T-helper 1 cell treated with Interleukin-12 subunit alpha and Interleukin-12 subunit beta and Interleukin-4 antibody, amounts not matched to agents 30 μg/mL and 1 μg/mL, for 36 hours (primary cell): ENCODE results near the gene KLF16.
A peak's percentile ranks its signal among the peaks of the same experiment; 100 is the strongest.

ENCODE experiments used
- H3K27ac Mint-ChIP-seq: one replicate; pipeline ENCODE4 v1.8.0; 2021; ENCODE audit warnings: mild to moderate bottlenecking, mixed read lengths
- H3K27me3 Mint-ChIP-seq: one replicate; pipeline ENCODE4 v1.8.0; 2021; ENCODE audit warnings: low read depth, mixed read lengths
- H3K36me3 Mint-ChIP-seq: one replicate; pipeline ENCODE4 v1.8.0; 2021; ENCODE audit warnings: low read depth, mixed read lengths
- H3K4me1 Mint-ChIP-seq: one replicate; pipeline ENCODE4 v1.8.0; 2021; ENCODE audit warnings: low read depth, mixed read lengths
- H3K4me3 Mint-ChIP-seq: one replicate; pipeline ENCODE4 v1.8.0; 2021; ENCODE audit warnings: mild to moderate bottlenecking, moderate library complexity, mixed read lengths
- H3K9me3 Mint-ChIP-seq: one replicate; pipeline ENCODE4 v1.8.0; 2021; ENCODE audit warnings: mixed read lengths

Gene KLF16

DNA sequence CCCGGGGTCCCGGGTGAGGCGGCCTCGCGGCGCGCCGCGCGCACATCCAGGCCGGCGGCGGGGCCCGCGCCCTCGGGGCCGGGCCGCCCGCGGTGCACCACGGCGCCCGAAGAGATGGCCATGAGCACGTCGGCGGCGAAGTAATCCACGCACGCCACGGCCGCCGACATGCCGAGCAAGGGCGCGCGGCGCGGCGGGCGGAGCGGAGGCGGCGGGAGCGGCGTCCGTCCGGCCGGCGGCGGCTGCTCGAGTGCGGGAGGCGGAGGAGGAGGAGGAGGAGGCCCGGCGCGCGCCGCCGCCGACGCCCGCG, at the start of gene KLF16:
TSS of gene KLF16 (minus strand) at position 252 of the 310 bp plus-strand sequence. CDS start at position 170, 82 bp downstream.
- peaks cover 19% of the 10 kb centered on the region for H3K4me1 Mint-ChIP-seq
- no peaks in the 10 kb centered on the region for H3K27me3 Mint-ChIP-seq
- H3K9me3 Mint-ChIP-seq = no peaks in the 10 kb centered on the region
- H3K36me3 Mint-ChIP-seq = peaks cover 3% of the 10 kb centered on the region
- H3K27ac Mint-ChIP-seq = peak within 1 kb of the TSS; percentile 93
- H3K4me3 Mint-ChIP-seq = peak within 1 kb of the TSS; percentile 93

DNA sequence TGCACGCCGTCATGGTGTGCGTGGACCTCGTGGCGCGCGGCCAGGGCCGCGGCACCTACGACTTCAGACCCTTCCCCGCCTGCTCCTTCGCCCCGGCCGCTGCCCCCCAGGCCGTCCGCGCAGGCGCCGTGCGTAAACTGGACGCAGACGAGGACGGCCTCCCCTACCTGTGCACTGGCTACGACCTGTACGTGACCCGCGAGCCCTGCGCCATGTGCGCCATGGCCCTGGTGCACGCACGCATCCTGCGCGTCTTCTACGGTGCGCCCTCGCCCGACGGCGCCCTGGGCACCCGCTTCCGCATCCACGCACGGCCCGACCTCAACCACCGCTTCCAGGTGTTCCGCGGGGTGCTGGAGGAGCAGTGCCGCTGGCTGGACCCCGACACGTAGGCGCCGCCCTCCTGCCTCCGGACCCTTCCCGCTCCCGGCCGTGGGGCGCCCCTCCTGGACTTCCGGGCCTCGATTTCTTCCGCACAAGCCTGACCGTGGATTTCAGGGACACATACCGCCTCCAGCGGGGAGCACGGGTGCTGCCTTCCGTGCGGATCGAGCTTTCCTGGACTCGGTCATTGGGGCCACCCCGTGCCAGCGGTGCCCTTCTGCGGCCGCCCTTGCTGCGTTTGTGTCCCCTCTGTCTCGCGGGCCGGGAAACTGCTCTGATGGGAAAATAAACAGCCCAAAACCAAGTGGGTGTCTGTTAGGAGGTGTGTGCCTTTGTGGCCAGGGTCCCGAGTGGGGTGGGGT, 49.6 kb upstream of the KLF16 start:
- no peak overlapping the region for H3K27ac Mint-ChIP-seq

DNA sequence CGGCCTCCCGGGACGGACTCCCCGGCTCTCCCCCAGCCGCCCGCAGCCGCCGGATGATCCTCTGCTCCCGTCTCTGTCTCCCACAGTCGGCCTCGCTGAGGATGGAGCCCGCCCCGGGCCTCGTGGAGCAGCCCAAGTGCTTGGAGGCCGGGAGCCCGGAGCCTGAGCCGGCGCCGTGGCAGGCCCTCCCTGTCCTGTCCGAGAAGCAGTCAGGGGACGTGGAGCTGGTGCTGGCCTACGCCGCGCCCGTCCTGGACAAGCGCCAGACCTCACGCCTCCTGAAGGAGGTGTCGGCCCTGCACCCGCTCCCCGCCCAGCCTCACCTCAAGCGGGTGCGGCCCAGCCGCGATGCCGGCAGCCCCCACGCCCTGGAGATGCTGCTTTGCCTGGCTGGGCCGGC, 48.6 kb upstream of the KLF16 start:
- Mint-ChIP-seq H3K27me3 (no peaks in the 10 kb centered on the region), H3K4me3 (no peak overlapping the region), H3K36me3 (peaks cover 7% of the 10 kb centered on the region), H3K9me3 (no peaks in the 10 kb centered on the region), H3K27ac (no peak overlapping the region), H3K4me1 (peaks cover 4% of the 10 kb centered on the region)

More for the DNA sequence above, 49.6 kb upstream of the KLF16 start:
- Mint-ChIP-seq H3K27me3 (no peaks in the 10 kb centered on the region), H3K4me3 (no peak overlapping the region), H3K36me3 (peaks cover 9% of the 10 kb centered on the region), H3K4me1 (peaks cover 4% of the 10 kb centered on the region), H3K9me3 (no peaks in the 10 kb centered on the region)

DNA sequence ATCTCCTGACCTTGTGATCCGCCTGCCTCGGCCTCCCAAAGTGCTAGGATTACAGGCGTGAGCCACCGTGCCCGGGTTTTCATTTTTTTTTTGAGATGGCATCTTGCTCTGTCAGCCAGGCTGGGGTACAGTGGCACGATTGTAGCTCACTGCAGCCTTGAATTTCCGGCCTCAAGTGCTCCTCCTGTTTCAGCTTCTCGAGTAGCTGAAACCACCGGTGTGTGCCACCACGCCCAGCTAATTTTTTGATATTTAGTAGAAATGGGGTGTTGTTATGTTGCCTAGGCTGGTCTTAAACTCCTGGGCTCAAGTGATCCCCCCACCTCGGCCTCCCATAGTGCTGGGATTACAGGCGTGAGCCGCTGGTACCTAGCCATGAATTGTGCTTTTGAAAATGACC, 47.7 kb upstream of the KLF16 start:
- peaks cover 7% of the 10 kb centered on the region for H3K36me3 Mint-ChIP-seq
- H3K27ac Mint-ChIP-seq = no peak overlapping the region
- H3K4me1 Mint-ChIP-seq = peaks cover 4% of the 10 kb centered on the region
- no peaks in the 10 kb centered on the region for H3K9me3 Mint-ChIP-seq
- H3K4me3 Mint-ChIP-seq = no peak overlapping the region
- no peaks in the 10 kb centered on the region for H3K27me3 Mint-ChIP-seq

DNA sequence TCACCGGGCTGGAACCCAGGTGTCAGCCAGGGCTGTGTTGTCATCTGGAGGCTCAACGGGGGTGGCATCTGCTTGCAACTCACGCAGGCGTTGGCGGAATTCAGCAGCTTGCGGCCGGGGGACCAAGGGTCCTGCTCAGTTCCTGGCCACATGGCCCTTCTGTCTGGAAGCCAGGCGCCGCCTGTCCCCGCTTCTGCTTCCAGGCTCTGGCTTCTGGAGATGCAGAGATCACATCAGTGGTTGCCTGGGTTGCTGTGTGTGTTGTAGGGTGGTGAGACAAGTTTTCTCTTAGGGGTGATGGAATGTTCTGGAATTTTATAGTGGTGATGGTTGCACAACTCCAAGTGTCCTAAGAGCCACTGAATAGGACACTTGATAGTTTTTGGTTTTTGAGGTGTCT, 46.8 kb upstream of the KLF16 start:
- Mint-ChIP-seq H3K27ac (peak overlapping the region; percentile 3), H3K36me3 (peaks cover 7% of the 10 kb centered on the region), H3K4me3 (no peak overlapping the region), H3K27me3 (no peaks in the 10 kb centered on the region), H3K9me3 (no peaks in the 10 kb centered on the region), H3K4me1 (peaks cover 8% of the 10 kb centered on the region)

DNA sequence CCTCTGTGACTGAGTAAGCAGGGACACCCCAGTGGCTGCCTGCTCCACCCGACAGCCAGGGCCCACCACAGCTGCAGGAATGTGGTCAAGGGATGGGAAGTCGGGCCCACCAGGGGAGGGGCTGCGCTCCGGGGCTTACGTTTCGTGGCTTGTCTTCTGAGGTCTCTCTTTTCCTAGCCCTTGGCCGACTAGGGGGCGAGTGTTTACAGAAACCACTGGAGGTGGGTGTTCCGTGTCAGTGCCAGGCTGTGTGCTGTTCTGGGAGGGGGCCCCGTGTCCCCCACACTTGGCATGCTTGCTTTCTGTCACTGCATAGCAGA, 46.3 kb upstream of the KLF16 start:
- H3K27me3 Mint-ChIP-seq = no peaks in the 10 kb centered on the region
- peaks cover 8% of the 10 kb centered on the region for H3K4me1 Mint-ChIP-seq
- no peaks in the 10 kb centered on the region for H3K9me3 Mint-ChIP-seq
- H3K4me3 Mint-ChIP-seq = no peak overlapping the region
- H3K36me3 Mint-ChIP-seq = peaks cover 7% of the 10 kb centered on the region
- H3K27ac Mint-ChIP-seq = no peak overlapping the region

DNA sequence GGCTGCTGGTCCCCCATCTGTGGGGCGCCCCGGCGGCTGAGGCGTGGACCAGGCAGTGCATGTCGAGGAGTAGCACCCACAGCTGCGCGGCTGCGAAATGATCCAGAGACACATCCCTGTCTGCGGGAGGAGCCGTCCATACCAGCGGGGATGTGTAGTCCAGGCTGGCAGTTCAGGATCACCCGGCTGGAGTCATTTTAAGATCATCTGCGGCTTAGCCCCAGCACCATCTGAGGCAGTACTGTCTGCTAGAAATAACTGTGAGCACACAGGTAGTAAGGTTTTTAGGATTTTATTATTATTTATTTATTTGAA, 44.9 kb upstream of the KLF16 start:
- H3K4me1 Mint-ChIP-seq = peaks cover 21% of the 10 kb centered on the region
- no peaks in the 10 kb centered on the region for H3K27me3 Mint-ChIP-seq
- no peak overlapping the region for H3K27ac Mint-ChIP-seq
- peaks cover 5% of the 10 kb centered on the region for H3K36me3 Mint-ChIP-seq
- H3K9me3 Mint-ChIP-seq = no peaks in the 10 kb centered on the region
- H3K4me3 Mint-ChIP-seq = no peak overlapping the region

DNA sequence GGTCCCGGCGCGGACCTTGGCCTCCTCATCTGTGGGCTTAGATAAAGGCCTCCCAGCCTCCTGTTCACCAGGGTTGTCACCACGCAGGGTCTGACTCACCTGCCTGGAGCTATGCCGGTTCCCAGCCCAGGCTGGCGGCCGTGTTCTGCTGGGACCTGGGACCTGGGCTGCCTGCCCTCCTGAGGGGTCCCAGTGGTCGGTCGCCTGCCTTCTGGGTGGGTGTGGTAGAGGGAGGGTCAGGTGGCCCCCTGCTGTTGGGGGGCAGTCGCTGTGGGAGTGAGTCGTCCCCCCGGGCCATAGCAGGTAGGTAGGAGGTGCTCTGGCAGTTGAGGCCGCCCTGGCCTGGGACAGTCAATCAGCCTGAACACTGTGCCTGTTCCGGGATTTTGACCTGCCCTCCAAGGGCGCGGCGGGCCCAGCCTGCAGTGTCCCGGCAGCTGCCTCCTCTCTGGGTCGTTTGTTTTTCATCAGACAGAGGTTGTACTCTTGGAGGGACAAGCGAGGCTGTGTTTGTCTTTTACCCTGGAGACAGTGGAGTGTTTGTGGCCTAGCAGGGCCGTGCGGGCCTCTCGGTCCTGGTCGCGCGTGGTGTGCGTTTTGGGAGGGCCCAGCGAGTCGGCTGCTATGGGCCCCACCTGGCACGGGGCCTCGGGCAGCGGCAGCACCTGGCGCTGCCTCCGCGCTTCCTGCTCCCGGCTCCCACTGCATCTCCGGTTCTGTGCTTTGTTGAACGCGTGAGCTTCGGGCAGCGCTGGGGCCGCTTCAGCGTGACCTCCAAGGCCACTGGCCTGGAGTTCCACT, 44.4 kb upstream of the KLF16 start:
- no peaks in the 10 kb centered on the region for H3K27me3 Mint-ChIP-seq
- no peak overlapping the region for H3K27ac Mint-ChIP-seq
- no peak overlapping the region for H3K4me3 Mint-ChIP-seq
- peaks cover 25% of the 10 kb centered on the region for H3K4me1 Mint-ChIP-seq
- H3K9me3 Mint-ChIP-seq = no peaks in the 10 kb centered on the region
- H3K36me3 Mint-ChIP-seq = peaks cover 2% of the 10 kb centered on the region

DNA sequence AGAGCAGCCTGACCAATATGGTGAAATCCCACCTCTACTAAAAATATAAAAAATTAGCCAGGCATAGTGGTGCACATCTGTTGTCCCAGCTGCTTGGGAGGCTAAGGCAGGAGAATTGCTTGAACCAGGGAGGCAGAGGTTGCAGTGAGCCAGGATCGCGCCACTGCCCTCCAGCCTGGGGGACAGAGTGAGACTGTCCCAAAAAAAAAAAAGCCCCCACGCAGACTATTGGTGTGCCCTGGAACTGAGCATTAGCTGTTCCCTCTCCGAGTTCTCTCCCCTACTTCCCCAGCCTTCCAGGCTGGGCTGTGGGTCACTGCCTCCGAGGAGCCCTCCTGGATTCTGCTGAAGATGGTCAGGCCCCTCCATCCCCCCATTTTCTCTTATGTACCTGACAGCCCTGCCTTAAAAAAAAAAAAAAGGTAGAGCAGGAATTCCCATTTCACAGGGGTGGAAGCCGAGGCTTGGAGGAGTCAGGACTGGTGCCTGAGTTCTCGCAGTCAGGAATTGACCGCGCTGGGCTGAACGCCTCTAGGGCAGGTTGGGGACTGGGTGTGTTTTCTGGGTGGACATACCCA, 43.7 kb upstream of the KLF16 start:
- peaks cover 2% of the 10 kb centered on the region for H3K36me3 Mint-ChIP-seq
- peak overlapping the region; percentile 46 for H3K4me3 Mint-ChIP-seq
- no peaks in the 10 kb centered on the region for H3K9me3 Mint-ChIP-seq
- H3K27ac Mint-ChIP-seq = peak overlapping the region; percentile 20
- peaks cover 25% of the 10 kb centered on the region for H3K4me1 Mint-ChIP-seq
- no peaks in the 10 kb centered on the region for H3K27me3 Mint-ChIP-seq

DNA sequence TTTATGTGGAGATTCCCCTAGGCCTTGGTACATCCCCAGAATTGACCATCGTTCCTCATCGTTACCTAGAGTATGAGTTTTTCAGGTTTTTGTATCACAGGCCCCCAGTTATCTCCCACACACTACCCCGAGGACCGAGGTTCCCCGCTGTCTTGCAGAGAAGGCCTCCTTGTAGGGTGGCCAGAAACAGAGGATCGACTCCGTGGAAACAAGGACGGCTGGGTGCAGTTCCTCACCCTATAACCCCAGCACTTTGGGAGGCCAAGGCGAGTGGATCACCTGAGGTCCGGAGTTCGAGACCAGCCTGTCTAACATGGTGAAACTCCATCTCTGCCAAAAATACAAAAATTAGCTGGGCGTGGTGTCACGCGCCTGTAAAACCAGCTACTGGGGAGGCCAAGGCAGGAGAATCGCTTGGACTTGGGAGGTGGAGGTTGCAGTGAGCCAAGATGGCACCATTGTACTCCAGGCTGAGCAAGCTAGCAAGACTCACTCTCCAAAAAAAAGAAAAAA, 42.5 kb upstream of the KLF16 start:
- peak overlapping the region; percentile 90 for H3K4me3 Mint-ChIP-seq
- no peaks in the 10 kb centered on the region for H3K27me3 Mint-ChIP-seq
- peaks cover 25% of the 10 kb centered on the region for H3K4me1 Mint-ChIP-seq
- H3K36me3 Mint-ChIP-seq = peaks cover 2% of the 10 kb centered on the region
- H3K27ac Mint-ChIP-seq = peak overlapping the region; percentile 83
- no peaks in the 10 kb centered on the region for H3K9me3 Mint-ChIP-seq

DNA sequence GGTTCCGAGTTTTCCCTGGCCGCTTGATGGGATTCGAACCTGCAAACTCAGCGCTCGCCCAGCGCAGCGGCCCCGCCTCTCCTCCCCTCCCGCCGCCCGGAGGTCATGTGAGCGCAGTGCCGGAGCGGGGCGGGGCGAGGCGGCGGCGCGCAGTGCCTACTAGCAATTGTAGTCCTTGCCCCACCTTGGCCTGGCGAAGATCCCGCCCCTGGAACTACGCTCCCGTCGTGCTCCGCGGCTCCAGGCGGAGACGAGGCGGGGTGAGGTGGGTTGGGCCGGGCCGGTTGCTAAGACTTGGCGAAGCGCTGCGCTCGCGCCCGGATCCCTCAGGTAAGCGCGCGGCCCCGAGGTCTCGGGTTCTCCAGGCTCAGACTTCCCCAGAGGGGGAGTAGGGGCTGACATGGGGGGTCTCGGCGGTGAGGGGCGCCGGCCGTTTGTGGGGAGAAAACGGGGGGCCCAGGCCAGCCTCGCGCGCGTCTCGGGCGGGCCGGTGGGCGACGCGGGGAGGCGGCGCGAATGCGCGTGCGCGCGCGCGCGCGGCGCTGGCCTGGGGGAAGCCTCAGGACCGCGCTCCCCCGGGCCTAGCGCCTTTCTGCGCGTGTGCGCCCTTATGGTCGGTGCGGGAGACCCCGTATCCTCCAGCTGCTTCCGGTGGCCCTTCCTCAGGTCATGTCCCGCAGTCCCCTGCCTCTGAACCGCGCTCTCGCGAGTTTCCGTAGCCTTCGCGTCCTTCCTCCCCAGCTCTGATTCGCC, 41.9 kb upstream of the KLF16 start, which contains the start of the genes ADAT3 and SCAMP4:
TSS of gene ADAT3 (plus strand) at position 290 of the 753 bp plus-strand sequence. CDS start 6,649 bp downstream, outside the sequence.
TSS of gene SCAMP4 (plus strand) at position 290 of the 753 bp plus-strand sequence. CDS start 9,621 bp downstream, outside the sequence.
- Mint-ChIP-seq H3K4me3 (peak within 1 kb of the TSS; percentile 90), H3K27me3 (no peaks in the 10 kb centered on the region), H3K36me3 (peaks cover 1% of the 10 kb centered on the region), H3K9me3 (no peaks in the 10 kb centered on the region), H3K4me1 (peaks cover 24% of the 10 kb centered on the region), H3K27ac (peak within 1 kb of the TSS; percentile 84)

DNA sequence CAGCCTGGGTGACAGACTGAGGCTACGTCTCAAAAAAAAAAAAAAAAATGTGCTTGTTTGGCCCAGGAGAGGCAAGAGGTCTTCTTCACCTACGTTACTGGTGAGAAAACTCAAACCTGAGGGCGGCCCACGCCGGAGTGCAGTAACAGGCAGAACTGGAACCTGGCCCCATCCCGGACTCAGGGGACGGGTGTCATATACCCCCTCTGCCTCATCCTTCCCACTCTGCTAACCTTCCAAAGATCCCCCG, 41.4 kb upstream of the KLF16 start:
- H3K4me1 Mint-ChIP-seq = peaks cover 22% of the 10 kb centered on the region
- H3K9me3 Mint-ChIP-seq = no peaks in the 10 kb centered on the region
- no peaks in the 10 kb centered on the region for H3K36me3 Mint-ChIP-seq
- H3K27ac Mint-ChIP-seq = peak overlapping the region; percentile 84
- H3K27me3 Mint-ChIP-seq = no peaks in the 10 kb centered on the region
- peak overlapping the region; percentile 83 for H3K4me3 Mint-ChIP-seq

DNA sequence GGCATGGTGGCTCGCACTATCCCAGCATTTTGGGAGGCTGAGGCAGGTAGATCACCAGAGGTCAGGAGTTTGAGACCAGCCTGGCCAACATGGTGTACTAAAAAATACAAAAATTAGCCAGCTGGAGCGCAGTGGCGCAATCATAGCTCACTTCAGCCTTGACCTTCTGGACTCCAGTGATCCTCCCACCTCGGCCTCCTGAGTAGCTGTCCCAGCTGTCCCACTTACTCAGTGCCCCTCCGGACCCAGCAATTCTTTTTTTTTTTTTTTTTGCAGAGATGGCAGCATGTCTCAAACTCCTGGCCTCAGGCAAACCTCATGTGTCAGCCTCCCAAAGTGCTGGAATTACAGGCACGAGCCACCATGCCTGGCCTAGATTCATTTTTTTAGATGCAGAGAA, 39.5 kb upstream of the KLF16 start:
- Mint-ChIP-seq H3K27ac (peak overlapping the region; percentile 71), H3K4me1 (peaks cover 22% of the 10 kb centered on the region), H3K4me3 (no peak overlapping the region), H3K27me3 (no peaks in the 10 kb centered on the region), H3K36me3 (no peaks in the 10 kb centered on the region), H3K9me3 (no peaks in the 10 kb centered on the region)

DNA sequence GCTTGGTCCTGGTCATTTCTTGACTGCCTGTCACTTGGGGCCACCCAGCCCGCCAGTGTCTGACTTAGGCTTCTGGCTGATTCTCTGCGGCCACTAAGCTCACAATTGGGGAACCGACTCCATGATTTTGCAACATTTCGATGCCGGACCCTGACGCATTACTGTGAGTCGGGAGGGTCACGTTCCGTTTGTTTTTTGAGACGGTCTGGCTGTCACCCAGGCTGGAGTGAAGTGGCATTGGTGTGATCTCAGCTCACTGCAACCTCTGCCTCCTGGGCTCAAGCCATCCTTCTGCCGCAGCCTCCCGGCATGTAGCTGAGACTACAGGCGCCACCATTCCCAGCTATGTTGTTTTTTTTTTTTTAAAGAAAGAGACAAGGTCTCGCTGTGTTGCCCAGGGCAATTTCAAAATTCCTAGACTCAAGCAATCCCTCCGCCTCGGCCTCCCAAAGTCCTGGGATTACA, 38.6 kb upstream of the KLF16 start:
- Mint-ChIP-seq H3K9me3 (no peaks in the 10 kb centered on the region), H3K27ac (no peak overlapping the region), H3K4me3 (no peak overlapping the region), H3K27me3 (no peaks in the 10 kb centered on the region), H3K36me3 (no peaks in the 10 kb centered on the region), H3K4me1 (peaks cover 28% of the 10 kb centered on the region)
